NCI-H2107 treated with DMSO at 0.1 percent for 48 hours (cell line): Measurements from ENCODE around the gene RAB3C.

ENCODE experiments used
- DNase-seq: peaks from one replicate; lab custom pipeline; 2025; ENCODE audit not compliant: unreplicated experiment; lab: John Stamatoyannopoulos, UW

Gene RAB3C

DNA sequence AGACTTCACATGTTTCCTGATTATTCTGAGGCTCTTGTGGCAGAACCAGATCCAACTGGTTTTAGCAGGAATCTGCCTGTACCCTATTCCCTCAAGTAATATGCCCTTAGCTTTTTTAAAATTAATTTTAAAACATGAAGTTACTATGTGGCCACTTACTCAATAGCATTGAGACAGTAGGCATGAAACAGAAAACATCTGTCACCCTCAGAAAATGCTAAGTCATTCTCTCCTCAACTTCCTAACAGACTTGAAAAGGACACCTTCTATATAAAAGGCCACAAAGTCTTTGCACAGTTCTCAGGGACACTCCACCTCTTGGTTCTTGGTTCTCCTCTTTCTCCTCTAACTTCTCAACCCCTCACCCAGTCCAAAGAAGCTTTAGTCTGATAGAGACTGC, 277.8 kb downstream of the RAB3C start:
- DNase-seq = no peak

- no peak for DNase-seq
Measured at GRCh38 chr5:58868931-58869330, 286.1 kb downstream of the RAB3C start.

- no peak for DNase-seq
Measured at GRCh38 chr5:58871648-58872242, 288.9 kb downstream of the RAB3C start.

GRCh38 chr5:58872670-58873273, 289.9 kb downstream of the RAB3C start:
- DNase-seq = peak; percentile 60

- DNase-seq = no peak
Measured at GRCh38 chr5:58875599-58875998, 292.7 kb downstream of the RAB3C start.

DNA sequence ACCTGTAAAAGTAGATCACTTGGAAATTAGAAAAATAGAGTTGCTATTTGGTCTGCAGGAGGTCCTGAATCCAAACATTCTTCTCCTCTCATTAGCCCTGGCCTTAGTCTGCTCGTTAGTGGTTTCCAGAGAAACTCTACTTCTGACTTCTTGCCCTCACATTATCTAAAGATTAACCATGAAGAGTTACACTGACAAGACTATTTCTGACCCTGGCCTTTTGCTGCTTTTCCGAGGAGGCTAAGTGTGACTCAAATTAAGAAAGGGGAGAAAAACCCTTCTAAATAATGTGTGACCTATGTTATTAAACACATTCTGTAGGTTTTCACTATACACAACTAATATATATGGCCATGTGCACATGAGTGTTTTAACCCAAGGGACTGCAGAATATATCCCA, 302.4 kb downstream of the RAB3C start:
- no peak for DNase-seq

DNA sequence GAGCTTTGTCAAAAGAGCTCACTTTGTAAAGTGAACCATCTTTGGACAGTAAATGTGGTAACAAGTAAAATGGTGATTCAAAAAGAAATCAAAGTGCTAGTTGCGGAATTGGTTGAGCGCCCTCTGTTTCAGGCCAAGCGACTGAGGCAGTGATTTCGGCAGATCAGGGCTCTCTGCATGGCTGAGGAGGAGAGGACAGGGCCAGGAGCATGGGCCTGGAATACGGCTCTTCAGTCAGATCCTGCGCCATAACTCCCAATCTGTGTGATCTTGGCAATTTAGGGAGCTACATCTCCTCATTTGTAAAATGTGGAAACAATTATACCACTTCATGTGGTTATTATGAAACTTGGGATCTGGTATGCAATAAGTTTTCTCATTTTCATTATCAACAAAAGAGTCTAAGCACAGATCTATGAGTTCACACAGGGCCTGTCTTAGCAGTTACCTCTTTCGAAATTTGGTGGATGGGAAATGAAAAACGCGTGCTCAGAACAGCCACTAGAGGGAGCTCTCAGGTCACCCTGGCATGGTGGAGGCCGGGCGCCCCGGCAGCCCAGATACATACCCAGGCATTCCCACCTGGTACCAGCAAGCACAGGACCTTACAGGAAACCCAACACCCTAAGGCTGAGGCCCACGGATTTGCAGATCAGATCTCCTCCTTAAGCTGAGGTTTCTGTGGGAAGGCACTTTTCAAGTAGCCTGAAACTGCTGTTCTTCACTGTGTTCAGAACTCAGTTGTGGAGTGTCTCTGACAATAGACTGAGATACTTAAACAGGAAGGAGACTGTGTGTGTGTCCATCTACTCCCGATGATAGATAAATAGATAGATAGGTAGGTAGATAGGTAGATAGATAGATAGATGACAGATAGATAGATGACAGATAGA, 303.7 kb downstream of the RAB3C start:
- peak; percentile 33 for DNase-seq

DNA sequence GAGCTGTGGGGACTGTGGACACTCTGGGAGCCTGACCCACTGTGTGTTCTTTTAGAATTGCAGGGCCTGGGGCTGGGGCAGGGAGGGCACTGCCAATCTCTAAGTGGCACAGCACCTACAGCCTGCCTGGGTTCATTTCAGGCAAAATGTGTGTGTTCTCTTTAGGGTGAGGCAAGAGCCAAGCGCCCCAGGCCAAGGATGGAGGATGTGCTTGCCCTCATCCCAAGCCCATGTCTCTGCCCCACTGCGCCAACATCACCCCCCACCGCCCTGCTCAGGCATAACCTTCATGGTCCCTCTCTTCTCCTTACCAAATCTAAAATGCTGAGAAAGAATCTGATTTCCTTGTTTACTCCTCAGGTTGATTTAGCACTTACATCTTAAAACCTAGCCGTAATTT, 304.4 kb downstream of the RAB3C start:
- no peak for DNase-seq

GRCh38 chr5:58887721-58888409, 305.0 kb downstream of the RAB3C start:
- no peak for DNase-seq

- DNase-seq = no peak
Measured at GRCh38 chr5:58890265-58890664, 307.4 kb downstream of the RAB3C start.

- no peak for DNase-seq
Measured at GRCh38 chr5:58890701-58891085, 307.8 kb downstream of the RAB3C start.

DNA sequence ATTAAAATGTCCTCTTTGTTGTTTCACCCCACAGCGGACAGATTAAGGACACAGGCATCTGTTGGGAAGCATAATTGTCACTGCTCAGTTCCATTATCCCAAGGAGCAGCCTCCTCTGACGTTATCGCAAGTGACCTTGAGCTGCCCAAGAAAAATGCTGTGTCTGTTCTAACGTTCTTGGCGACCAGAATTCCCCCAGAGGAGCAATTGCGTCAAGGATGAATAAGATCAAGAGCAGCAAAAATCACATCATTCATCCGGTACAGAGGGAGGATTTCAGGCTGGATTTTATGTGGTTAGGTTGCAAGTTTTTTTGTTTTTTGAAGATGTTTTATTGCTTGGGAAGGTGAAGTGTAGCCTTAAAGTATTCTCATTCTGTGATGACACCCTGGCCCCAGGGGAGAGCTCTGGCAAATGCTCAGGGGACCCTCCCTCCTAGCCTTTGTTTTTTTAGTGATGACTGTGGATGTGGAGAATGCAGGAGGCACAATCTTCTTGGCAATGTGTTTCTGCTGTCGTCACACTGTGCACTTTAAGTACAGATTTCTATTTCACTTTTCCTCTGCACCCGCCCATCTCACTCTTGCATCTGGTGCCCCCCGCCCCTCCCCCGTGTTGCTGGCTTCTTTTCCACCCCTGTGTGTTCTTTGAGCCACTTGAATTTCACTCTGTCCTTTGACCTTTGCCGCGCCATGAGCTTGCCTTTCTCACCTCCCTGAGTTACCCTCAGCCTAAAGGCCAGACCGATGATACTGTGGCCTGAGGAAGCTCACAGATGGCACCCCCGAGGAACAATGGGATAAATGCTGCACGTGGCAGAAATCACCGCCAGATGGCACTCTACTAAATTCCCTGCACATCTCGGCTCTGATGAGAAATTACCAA, 308.5 kb downstream of the RAB3C start:
- DNase-seq = no peak

- DNase-seq = no peak
Measured at GRCh38 chr5:58891971-58892343, 309.1 kb downstream of the RAB3C start.

GRCh38 chr5:58893551-58893950, 310.7 kb downstream of the RAB3C start:
- DNase-seq = no peak

- DNase-seq = no peak
Measured at GRCh38 chr5:58898006-58898405, 315.1 kb downstream of the RAB3C start.

DNA sequence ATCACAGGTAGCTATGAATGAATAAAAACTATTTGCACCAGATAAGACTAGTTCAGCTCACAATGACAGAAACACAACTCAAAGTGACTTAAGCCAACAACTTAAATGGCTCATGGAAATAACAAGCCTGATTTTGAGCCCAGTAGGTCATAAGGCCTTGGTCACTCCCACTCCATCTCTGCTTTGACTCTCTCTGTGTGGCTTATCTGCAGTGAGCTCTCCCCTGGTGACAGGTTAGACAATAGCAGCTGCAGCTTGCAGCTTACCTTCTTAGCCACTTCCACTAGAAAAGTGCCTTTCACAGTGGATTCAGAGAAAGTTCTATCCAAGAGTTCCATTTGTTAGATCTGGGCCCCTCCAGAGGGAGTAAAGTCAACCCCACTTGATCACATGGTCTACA, 315.7 kb downstream of the RAB3C start:
- DNase-seq = no peak

- no peak for DNase-seq
Measured at GRCh38 chr5:58901271-58901670, 318.4 kb downstream of the RAB3C start.

GRCh38 chr5:58902305-58902704, 319.4 kb downstream of the RAB3C start:
- no peak for DNase-seq

- DNase-seq = no peak
Measured at GRCh38 chr5:58902765-58903164, 319.9 kb downstream of the RAB3C start.

GRCh38 chr5:58904737-58905136, 321.9 kb downstream of the RAB3C start:
- no peak for DNase-seq

DNA sequence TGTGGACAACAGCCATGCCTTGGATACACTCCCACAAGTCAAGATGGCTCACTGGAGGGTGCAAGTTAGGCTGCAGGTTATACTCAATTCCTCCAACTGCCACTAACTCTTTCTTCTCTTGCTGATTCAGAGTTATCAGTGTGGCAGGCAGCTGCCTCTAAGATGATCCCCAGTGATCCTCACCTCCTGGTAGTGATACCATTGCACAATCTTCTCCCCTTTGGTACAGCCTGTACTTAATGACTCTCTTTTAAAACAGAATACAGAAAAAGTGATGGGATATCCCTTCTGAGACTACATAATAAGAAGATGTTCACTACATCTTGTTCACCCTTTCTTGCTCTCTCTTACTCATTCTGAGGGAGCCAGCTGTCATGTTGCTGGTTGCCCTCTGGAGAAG, 323.1 kb downstream of the RAB3C start:
- no peak for DNase-seq
